MM.1S (cell line): Measurements from ENCODE around the gene NTRK3.

Experiments used
- DNase-seq: peaks from one replicate; pipeline ENCODE4 v3.0.0-alpha.2; 2015
- H2AFZ ChIP-seq: fragments of 300-600 bp; sonication (generic); 2 replicates; pipeline ENCODE4 v1.6.0; 2016; ENCODE audit warnings: antibody characterized with exemption, low read length
- H3F3A ChIP-seq: fragments of 300-600 bp; sonication (generic); 2 replicates; pipeline ENCODE4 v1.6.1; 2016; ENCODE audit warnings: mild to moderate bottlenecking, antibody characterized with exemption, low read length, moderate library complexity, mixed read lengths; ENCODE audit not compliant: insufficient read depth
- H3K27ac ChIP-seq: fragments of 300-600 bp; sonication (generic); 2 replicates; pipeline ENCODE4 v1.5.1; 2016; ENCODE audit warnings: mild to moderate bottlenecking, low read length
- H3K27me3 ChIP-seq: fragments of 300-600 bp; sonication (generic); replicated peaks from 2 replicates; pipeline ENCODE4 v1.6.0; 2016; ENCODE audit warnings: low read length; ENCODE audit not compliant: insufficient read depth
- H3K36me3 ChIP-seq: fragments of 300-600 bp; sonication (generic); replicated peaks from 2 replicates; pipeline ENCODE4 v1.6.1; 2016; ENCODE audit warnings: mild to moderate bottlenecking, low read length, mixed read lengths; ENCODE audit not compliant: insufficient read depth
- H3K4me1 ChIP-seq: fragments of 300-600 bp; sonication (generic); 2 replicates; pipeline ENCODE4 v1.6.1; 2016; ENCODE audit warnings: low read length, mixed read lengths
- H3K4me2 ChIP-seq: fragments of 300-600 bp; sonication (generic); 2 replicates; pipeline ENCODE4 v1.6.0; 2016; ENCODE audit warnings: low read depth, low read length
- H3K4me3 ChIP-seq: fragments of 300-600 bp; sonication (generic); 2 replicates; pipeline ENCODE4 v1.5.1; 2016; ENCODE audit warnings: low read length, mixed read lengths
- H3K79me2 ChIP-seq: fragments of 300-600 bp; sonication (generic); 2 replicates; pipeline ENCODE4 v1.6.1; 2016; ENCODE audit warnings: mixed run types, low read length, mixed read lengths
- H3K9ac ChIP-seq: fragments of 300-600 bp; sonication (generic); 2 replicates; pipeline ENCODE4 v1.6.1; 2016; ENCODE audit warnings: low read length, mixed read lengths
- H3K9me2 ChIP-seq: fragments of 300-600 bp; sonication (generic); replicated peaks from 2 replicates; pipeline ENCODE4 v1.6.1; 2016; ENCODE audit warnings: mild to moderate bottlenecking, low read length, mixed read lengths; ENCODE audit not compliant: insufficient read depth
- H3K9me3 ChIP-seq: fragments of 300-600 bp; sonication (generic); replicated peaks from 2 replicates; pipeline ENCODE4 v1.6.1; 2016; ENCODE audit warnings: mild to moderate bottlenecking, low read length, mixed read lengths; ENCODE audit not compliant: insufficient read depth
- H4K20me1 ChIP-seq: fragments of 300-600 bp; sonication (generic); 2 replicates; pipeline ENCODE4 v1.6.1; 2016; ENCODE audit warnings: mild to moderate bottlenecking, low read length, moderate library complexity, mixed read lengths; ENCODE audit not compliant: insufficient read depth
- EZH2 ChIP-seq: fragments of 300-600 bp; sonication (generic); optimal IDR thresholded peaks from 2 replicates; pipeline ENCODE3; 2017; ENCODE audit warnings: low read depth, mild to moderate bottlenecking, antibody characterized with exemption, low read length, mixed read lengths
- EZH2phosphoT487 ChIP-seq: fragments of 300-600 bp; sonication (generic); IDR thresholded peaks from 2 replicates; pipeline ENCODE4 v1.6.1; 2018; ENCODE audit warnings: antibody characterized with exemption, low read length
- TF ChIP-seq, protein P1 (sequence below): fragments of 300-600 bp; sonication (generic); IDR thresholded peaks from 2 replicates; pipeline ENCODE4 v1.5.1; 2016; ENCODE audit warnings: antibody characterized with exemption, low read length, mixed read lengths

Gene NTRK3

DNA sequence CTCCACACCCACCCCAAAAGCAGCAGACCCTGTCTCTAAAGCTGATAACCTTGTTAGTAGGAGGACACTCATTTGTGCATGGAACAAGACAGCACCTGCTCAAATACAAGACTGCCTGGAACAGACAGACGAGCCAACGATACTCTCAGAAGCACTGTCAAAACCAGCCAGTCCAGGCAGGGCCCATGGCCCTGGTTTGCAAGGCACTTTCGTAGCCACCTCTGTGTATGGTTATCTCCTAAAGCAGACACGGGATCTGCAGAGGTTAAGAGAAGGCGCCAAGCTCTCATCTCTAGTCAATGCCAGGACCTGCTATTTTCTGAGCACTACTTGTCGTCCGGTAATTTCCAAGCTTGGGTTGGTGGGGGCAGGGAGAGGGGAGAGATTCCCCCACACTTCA lies 10.5 kb downstream of the NTRK3 start:
- no peaks in the 10 kb centered on the region for H3K9me3 ChIP-seq
- peak overlapping the region; percentile 52; the same call in 1 of the 2 replicates for H3K27ac ChIP-seq
- no peaks in the 10 kb centered on the region for H3K36me3 ChIP-seq
- TF ChIP-seq, protein P1, sequence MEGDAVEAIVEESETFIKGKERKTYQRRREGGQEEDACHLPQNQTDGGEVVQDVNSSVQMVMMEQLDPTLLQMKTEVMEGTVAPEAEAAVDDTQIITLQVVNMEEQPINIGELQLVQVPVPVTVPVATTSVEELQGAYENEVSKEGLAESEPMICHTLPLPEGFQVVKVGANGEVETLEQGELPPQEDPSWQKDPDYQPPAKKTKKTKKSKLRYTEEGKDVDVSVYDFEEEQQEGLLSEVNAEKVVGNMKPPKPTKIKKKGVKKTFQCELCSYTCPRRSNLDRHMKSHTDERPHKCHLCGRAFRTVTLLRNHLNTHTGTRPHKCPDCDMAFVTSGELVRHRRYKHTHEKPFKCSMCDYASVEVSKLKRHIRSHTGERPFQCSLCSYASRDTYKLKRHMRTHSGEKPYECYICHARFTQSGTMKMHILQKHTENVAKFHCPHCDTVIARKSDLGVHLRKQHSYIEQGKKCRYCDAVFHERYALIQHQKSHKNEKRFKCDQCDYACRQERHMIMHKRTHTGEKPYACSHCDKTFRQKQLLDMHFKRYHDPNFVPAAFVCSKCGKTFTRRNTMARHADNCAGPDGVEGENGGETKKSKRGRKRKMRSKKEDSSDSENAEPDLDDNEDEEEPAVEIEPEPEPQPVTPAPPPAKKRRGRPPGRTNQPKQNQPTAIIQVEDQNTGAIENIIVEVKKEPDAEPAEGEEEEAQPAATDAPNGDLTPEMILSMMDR, result no peak
- TF ChIP-seq EZH2 (no peak), EZH2phosphoT487 (no peak)
- peaks cover 31% of the 10 kb centered on the region for H3K4me1 ChIP-seq
- no peak for DNase-seq
- H3K27me3 ChIP-seq, result no peaks in the 10 kb centered on the region
- peaks cover 7% of the 10 kb centered on the region; the same call in 1 of the 2 replicates for H3F3A ChIP-seq
- H3K4me2 ChIP-seq, result peak overlapping the region; percentile 70
- peak overlapping the region; percentile 32 for H3K4me3 ChIP-seq
- H2AFZ ChIP-seq, result peak overlapping the region; percentile 48
- H4K20me1 ChIP-seq, result no peaks in the 10 kb centered on the region
- no peaks in the 10 kb centered on the region for H3K79me2 ChIP-seq
- no peaks in the 10 kb centered on the region for H3K9me2 ChIP-seq
- H3K9ac ChIP-seq, result peak overlapping the region; percentile 21; the same call in 1 of the 2 replicates

DNA sequence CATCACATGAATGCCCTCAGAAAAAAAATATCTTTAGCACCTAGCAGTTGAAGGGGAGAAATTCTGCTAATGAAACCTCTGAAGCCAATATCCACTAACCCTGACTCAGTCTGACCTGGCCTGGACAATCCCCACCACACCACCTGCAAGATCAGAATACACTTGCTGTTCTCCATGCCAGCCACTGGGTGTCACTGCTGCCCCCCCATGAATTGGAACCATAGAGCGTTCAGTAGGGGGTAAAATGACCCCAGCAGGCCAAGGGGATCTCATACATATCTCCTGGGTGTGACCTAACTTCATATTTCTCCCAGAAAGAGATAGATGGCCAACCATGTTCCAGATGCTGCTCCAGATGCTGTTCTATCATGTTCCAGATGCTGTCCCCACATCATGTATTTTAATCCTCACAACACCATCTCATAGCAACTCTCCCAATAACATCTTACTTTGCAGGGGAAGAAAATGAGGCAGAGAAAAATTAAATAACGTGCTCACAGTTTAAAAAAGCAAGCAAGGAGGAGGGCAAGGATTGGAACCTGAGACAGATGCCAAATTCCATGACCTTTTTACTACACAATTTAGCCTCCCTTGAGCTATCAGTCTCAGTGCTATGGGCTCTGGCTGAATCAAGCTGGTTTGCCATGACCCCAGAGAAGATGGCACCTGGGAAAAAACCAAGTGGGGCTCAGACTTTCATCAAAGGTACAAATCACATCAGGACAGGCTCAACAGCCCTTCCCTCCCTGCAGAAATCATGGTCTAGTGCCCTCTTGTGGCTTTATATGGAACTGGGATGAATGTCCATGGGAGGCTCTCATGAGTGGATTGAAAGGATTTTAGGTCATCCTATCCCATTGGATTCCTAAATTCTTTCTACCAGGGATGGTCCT lies 12.4 kb downstream of the NTRK3 start:
- no peaks in the 10 kb centered on the region for H3K79me2 ChIP-seq
- H3F3A ChIP-seq, result peaks cover 7% of the 10 kb centered on the region; the same call in 1 of the 2 replicates
- peak; percentile 34 for DNase-seq
- no peak overlapping the region for H2AFZ ChIP-seq
- no peak overlapping the region for H3K27ac ChIP-seq
- H3K4me1 ChIP-seq, result peaks cover 31% of the 10 kb centered on the region
- no peaks in the 10 kb centered on the region for H3K9me3 ChIP-seq
- no peaks in the 10 kb centered on the region for H4K20me1 ChIP-seq
- no peak overlapping the region for H3K4me3 ChIP-seq
- H3K4me2 ChIP-seq, result no peak overlapping the region
- no peak overlapping the region for H3K9ac ChIP-seq
- no peaks in the 10 kb centered on the region for H3K9me2 ChIP-seq
- no peaks in the 10 kb centered on the region for H3K36me3 ChIP-seq
- TF ChIP-seq, protein P1, result peak; percentile 76
- TF ChIP-seq EZH2 (no peak), EZH2phosphoT487 (no peak)
- no peaks in the 10 kb centered on the region for H3K27me3 ChIP-seq

DNA sequence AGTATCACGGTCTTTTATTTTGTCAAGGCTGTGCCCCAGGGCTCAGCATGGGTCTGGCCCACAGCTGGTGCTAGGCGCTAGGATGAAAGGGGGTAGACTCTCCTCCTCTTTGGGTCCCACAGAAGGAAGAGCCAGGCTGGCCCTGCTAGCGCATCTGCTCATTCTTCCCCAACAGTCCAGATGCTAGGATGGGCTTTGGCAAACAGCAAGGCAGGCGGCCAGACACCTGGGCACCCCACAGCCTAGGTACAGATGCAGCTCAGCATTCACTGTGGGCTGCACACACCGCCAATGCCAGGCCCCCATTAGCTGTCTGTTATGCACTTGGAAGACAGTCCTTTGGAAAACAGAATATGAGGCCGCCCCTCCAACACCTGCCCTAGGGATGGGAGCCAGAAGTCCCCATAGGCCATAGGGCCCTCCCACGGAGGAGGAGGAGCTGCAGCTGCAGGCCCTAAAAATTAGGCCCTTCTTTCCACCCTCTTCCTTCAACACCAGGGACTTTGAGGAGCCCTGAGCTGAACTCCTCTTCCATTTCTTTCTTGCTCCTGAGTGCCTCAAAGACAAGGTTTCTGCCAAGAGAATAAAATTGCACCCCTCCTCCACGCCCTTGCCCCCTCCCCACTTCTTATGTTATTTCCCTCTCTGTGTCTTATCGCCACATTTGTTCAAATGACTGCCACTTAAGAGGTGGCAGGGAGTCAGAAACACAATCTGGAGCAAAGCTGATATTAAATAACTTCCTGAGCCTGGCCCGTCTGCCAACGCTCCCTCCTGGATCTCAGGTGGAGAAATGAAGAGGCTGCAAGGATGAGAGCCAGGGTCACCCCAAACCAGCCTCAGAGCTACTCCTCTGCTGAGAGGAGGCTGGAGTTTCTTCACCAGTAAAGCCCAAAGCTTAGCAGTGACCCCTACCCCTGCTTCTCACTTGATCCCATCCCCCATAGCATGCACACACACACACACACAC lies 13.7 kb downstream of the NTRK3 start:
- Histone ChIP-seq H3K79me2 (no peaks in the 10 kb centered on the region), H2AFZ (no peak overlapping the region), H3K4me3 (no peak overlapping the region), H3K9me3 (no peaks in the 10 kb centered on the region), H3K4me1 (peaks cover 31% of the 10 kb centered on the region), H3F3A (peaks cover 7% of the 10 kb centered on the region; the same call in 1 of the 2 replicates), H3K9ac (no peak overlapping the region), H3K36me3 (no peaks in the 10 kb centered on the region), H3K27me3 (no peaks in the 10 kb centered on the region), H3K9me2 (no peaks in the 10 kb centered on the region), H3K27ac (no peak overlapping the region), H4K20me1 (no peaks in the 10 kb centered on the region), H3K4me2 (no peak overlapping the region)
- TF ChIP-seq EZH2phosphoT487 (no peak), EZH2 (no peak)
- TF ChIP-seq, protein P1, result no peak
- no peak for DNase-seq
